Activated CD4-positive, alpha-beta T cell treated with anti-CD3 and anti-CD28 coated beads, Interleukin-2, amount 10 ng/mL, durations not matched to agents 24 days and 14 days (primary cell): ENCODE data around the gene CLDN8. TPM values are rescaled to one million over a fixed set of nuclear protein-coding genes. Genes with fewer than 3 reads are reported as not detected.

Source experiments
- DNase-seq: peaks from one replicate; pipeline ENCODE4 v3.0.0; 2022
- H3K27ac Mint-ChIP-seq: one replicate; pipeline ENCODE4 v1.8.0; 2022; ENCODE audit warnings: mild to moderate bottlenecking, mixed read lengths
- H3K27me3 Mint-ChIP-seq: one replicate; pipeline ENCODE4 v1.8.0; 2022; ENCODE audit warnings: mixed read lengths
- H3K36me3 Mint-ChIP-seq: one replicate; pipeline ENCODE4 v1.8.0; 2022; ENCODE audit warnings: low read depth, mild to moderate bottlenecking, mixed read lengths
- H3K4me1 Mint-ChIP-seq: one replicate; pipeline ENCODE4 v1.8.0; 2021; ENCODE audit warnings: mixed read lengths
- H3K4me3 Mint-ChIP-seq: one replicate; pipeline ENCODE4 v1.8.0; 2022; ENCODE audit warnings: mild to moderate bottlenecking, moderate library complexity, mixed read lengths
- H3K9me3 Mint-ChIP-seq: one replicate; pipeline ENCODE4 v1.8.0; 2021; ENCODE audit warnings: mixed read lengths
- intact Hi-C: fragments of 100-400 bp; cut with micrococcal nuclease; formaldehyde crosslinking; loops from one replicate; pipeline ENCODE4 v1.15.1; 2023
- total RNA-seq: library from RNA; stranded (reverse); gene quantifications from 2 replicates; pipeline ENCODE4 v1.2.3, GENCODE V29; 2022

CLDN8 gene
- total RNA-seq, 1 donor from 2014 or later = not detected

DNA sequence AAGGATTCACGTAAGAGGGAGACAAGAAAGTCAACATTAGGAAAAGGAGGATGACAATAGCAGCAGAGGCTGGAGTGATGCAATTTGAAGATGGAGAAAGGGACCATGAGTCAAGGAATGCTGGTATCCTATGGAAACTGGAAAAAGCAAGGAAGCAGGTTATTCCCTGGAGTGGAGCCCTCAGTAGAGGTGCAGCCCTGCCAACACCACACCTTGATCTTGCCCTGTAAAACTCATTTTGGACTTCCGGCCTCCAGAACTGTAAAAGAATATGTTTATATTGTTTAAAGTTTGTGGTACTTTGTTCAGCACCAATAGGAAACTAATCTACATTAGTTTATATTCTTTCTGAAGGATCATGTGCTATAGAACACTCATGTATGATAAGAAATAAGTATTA, 29.7 kb downstream of the CLDN8 start:
- no peak overlapping the region for H3K4me3 Mint-ChIP-seq
- H3K27ac Mint-ChIP-seq = no peak overlapping the region
- intact Hi-C loops = no loop called here
- H3K27me3 Mint-ChIP-seq = no peaks in the 10 kb centered on the region
- DNase-seq = no peak
- no peaks in the 10 kb centered on the region for H3K4me1 Mint-ChIP-seq
- H3K36me3 Mint-ChIP-seq = no peaks in the 10 kb centered on the region
- H3K9me3 Mint-ChIP-seq = no peaks in the 10 kb centered on the region

DNA sequence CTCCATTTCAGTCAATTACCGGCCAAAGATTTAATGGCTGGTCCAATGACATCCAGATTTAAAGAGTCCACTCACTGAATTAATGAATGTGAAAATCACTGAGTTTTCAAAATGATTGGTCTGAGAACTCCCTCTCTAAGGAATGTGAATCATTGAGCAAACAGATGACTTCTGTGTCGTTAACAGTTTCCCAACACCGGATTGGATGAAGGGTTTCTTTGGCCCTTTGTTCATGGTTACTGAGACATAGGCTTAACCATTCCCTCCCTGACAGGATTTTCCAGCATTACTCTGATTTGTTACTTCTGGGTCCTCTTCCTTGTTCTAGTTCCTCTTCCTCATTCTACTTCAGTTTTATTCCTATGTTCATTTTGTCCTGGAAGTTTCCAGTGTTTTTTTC, 47.8 kb downstream of the CLDN8 start:
- Mint-ChIP-seq H3K4me3 (no peak overlapping the region), H3K27ac (no peak overlapping the region), H3K9me3 (no peaks in the 10 kb centered on the region), H3K27me3 (no peaks in the 10 kb centered on the region), H3K4me1 (no peaks in the 10 kb centered on the region), H3K36me3 (no peaks in the 10 kb centered on the region)
- intact Hi-C loops = no loop called here
- DNase-seq = no peak

- DNase-seq = no peak
- Mint-ChIP-seq H3K4me1 (no peaks in the 10 kb centered on the region), H3K4me3 (no peak within 1 kb of the TSS), H3K27me3 (no peaks in the 10 kb centered on the region), H3K9me3 (no peaks in the 10 kb centered on the region), H3K27ac (no peak within 1 kb of the TSS), H3K36me3 (no peaks in the 10 kb centered on the region)
- intact Hi-C loops = no loop called here
Measured at GRCh38 chr21:30166705-30167104, 49.2 kb downstream of the CLDN8 start, which contains the start of gene CLDN17. Gene CLDN17, minus strand, starts transcription at chr21:30166805. Its CDS starts 188 bp downstream, at chr21:30166617.

DNA sequence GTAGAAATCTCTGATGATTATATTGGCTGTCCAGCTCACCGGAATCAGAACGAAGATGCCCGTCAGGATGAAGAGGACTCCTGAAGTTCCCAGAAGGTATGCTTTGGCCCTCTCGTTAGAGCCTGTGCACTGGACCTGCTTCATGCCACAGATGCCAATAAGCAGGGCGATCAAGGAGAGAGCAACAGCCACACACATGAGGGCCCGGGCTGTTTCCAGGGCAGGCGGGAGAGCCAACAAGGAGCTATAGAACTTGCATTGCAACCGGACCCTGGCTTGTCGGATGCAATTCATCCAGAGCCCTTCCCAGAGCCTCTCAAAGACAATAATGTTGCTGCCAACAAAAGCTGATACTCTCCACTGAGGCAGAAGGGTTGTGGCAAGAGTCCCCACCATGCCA, 49.7 kb downstream of the CLDN8 start:
- intact Hi-C loops = no loop called here
- Mint-ChIP-seq H3K36me3 (no peaks in the 10 kb centered on the region), H3K9me3 (no peaks in the 10 kb centered on the region), H3K4me3 (no peak overlapping the region), H3K27ac (no peak overlapping the region), H3K4me1 (no peaks in the 10 kb centered on the region), H3K27me3 (no peaks in the 10 kb centered on the region)
- DNase-seq = no peak

- Mint-ChIP-seq H3K36me3 (no peaks in the 10 kb centered on the region), H3K4me1 (no peaks in the 10 kb centered on the region), H3K4me3 (no peak overlapping the region), H3K27me3 (no peaks in the 10 kb centered on the region), H3K27ac (no peak overlapping the region), H3K9me3 (no peaks in the 10 kb centered on the region)
- intact Hi-C loops = no loop called here
- no peak for DNase-seq
Measured at GRCh38 chr21:30164796-30165195, 51.1 kb downstream of the CLDN8 start.

Other genes with a start within 250 kb of the CLDN8 start
- gene CLDN17, start 49.3 kb downstream of the CLDN8 start, total RNA-seq = not detected in 2 replicates
- gene KRTAP24-1, start 66.9 kb upstream of the CLDN8 start, total RNA-seq = not detected in 2 replicates
- not detected in 2 replicates for gene KRTAP25-1, start 73.4 kb upstream of the CLDN8 start, total RNA-seq
- gene KRTAP26-1, start 104.2 kb upstream of the CLDN8 start, total RNA-seq = not detected in 2 replicates
- gene KRTAP27-1, start 121.6 kb upstream of the CLDN8 start, total RNA-seq = not detected in 2 replicates
- not detected in 2 replicates for gene KRTAP23-1, start 132.5 kb upstream of the CLDN8 start, total RNA-seq
- gene KRTAP13-2, start 156.2 kb upstream of the CLDN8 start, total RNA-seq = not detected in 2 replicates
- not detected in 2 replicates for gene KRTAP13-1, start 179.9 kb upstream of the CLDN8 start, total RNA-seq
- gene KRTAP13-3, start 209.8 kb upstream of the CLDN8 start, total RNA-seq = not detected in 2 replicates
- not detected in 2 replicates for gene KRTAP13-4, start 214.1 kb upstream of the CLDN8 start, total RNA-seq
- not detected in 2 replicates for gene KRTAP15-1, start 224.2 kb upstream of the CLDN8 start, total RNA-seq